HEK293 (cell line): ENCODE results near the gene KCNH8.

Experiments used
- CTCF ChIA-PET: fragments of 350-600 bp; formaldehyde crosslinking; extraction: SDS; loops from one replicate; lab custom pipeline; 2021; ENCODE audit warnings: antibody characterized with exemption; lab: Yijun Ruan, JAX
- POLR2A ChIA-PET: fragments of 300-600 bp; formaldehyde crosslinking; extraction: SDS; loops from one replicate; lab custom pipeline; 2020; ENCODE audit warnings: antibody characterized with exemption, inconsistent platforms; lab: Yijun Ruan, JAX
- H3K27ac ChIP-seq: fragments of 200-500 bp; sonication (Bioruptor generic); 2 replicates; pipeline ENCODE4 v1.5.1; 2014; ENCODE audit warnings: low read depth, low read length, control low read depth, inconsistent platforms; ENCODE audit errors: extremely low read depth
- H3K36me3 ChIP-seq, 2 experiments: fragments of 200-500 bp in 1 of 2; sonication (Bioruptor generic) in 1 of 2; 1 replicate in 1 of 2; 2 replicates in 1 of 2; pipeline ENCODE4 v1.5.1; 2014 to 2017; ENCODE audit warnings: inconsistent platforms in 2 of 2, low read length in 2 of 2; ENCODE audit not compliant: control insufficient read depth in 2 of 2, insufficient read depth in 1 of 2
- H3K4me1 ChIP-seq: fragments of 200-500 bp; sonication (Bioruptor generic); 2 replicates; pipeline ENCODE4 v1.5.1; 2014; ENCODE audit warnings: mild to moderate bottlenecking, low read length, inconsistent platforms; ENCODE audit not compliant: control insufficient read depth, insufficient read depth
- H3K4me3 ChIP-seq: 2 replicates; pipeline ENCODE4 v1.5.1; 2011; ENCODE audit warnings: low read depth, mild to moderate bottlenecking, control low read depth, low read length, moderate library complexity
- H3K9me3 ChIP-seq: fragments of 200-500 bp; sonication (Bioruptor generic); 2 replicates; pipeline ENCODE4 v1.5.1; 2014; ENCODE audit warnings: low read depth, low read length, inconsistent platforms; ENCODE audit not compliant: control insufficient read depth, insufficient read depth
- ELK4 ChIP-seq: IDR thresholded peaks from 2 replicates; pipeline ENCODE4 v1.6.1; 2011; ENCODE audit warnings: mild to moderate bottlenecking, low read depth, low read length, borderline replicate concordance
- GLI2 ChIP-seq: fragments of 450-650 bp; formaldehyde crosslinking; IDR thresholded peaks from 2 replicates; pipeline ENCODE4; 2017; ENCODE audit warnings: missing biosample characterization, missing genetic modification characterization, low read depth, borderline replicate concordance
- KLF10 ChIP-seq: fragments of 450-650 bp; IDR thresholded peaks from 2 replicates; pipeline ENCODE4 v1.5.1; 2018; ENCODE audit warnings: missing biosample characterization, mild to moderate bottlenecking, missing genetic modification characterization
- KLF9 ChIP-seq: fragments of 450-650 bp; formaldehyde crosslinking; IDR thresholded peaks from 2 replicates; pipeline ENCODE4 v1.5.1; 2016; ENCODE audit warnings: missing biosample characterization, missing genetic modification characterization, low read depth
- MYNN ChIP-seq: fragments of 450-650 bp; formaldehyde crosslinking; IDR thresholded peaks from 2 replicates; pipeline ENCODE4 v1.5.1; 2016; ENCODE audit warnings: missing biosample characterization, missing genetic modification characterization, borderline replicate concordance
- OSR2 ChIP-seq: fragments of 450-650 bp; formaldehyde crosslinking; IDR thresholded peaks from 2 replicates; pipeline ENCODE4 v1.5.1; 2016; ENCODE audit warnings: missing biosample characterization, missing genetic modification characterization
- PRDM1 ChIP-seq: fragments of 450-650 bp; formaldehyde crosslinking; IDR thresholded peaks from 2 replicates; pipeline ENCODE4; 2016; ENCODE audit warnings: missing biosample characterization, missing genetic modification characterization
- REPIN1 ChIP-seq: fragments of 450-650 bp; formaldehyde crosslinking; IDR thresholded peaks from 2 replicates; pipeline ENCODE4 v1.5.1; 2017; ENCODE audit warnings: missing biosample characterization, missing genetic modification characterization, low read depth
- TCF7L2 ChIP-seq: IDR thresholded peaks from 2 replicates; pipeline ENCODE4 v1.6.1; 2011; ENCODE audit warnings: low read depth, mild to moderate bottlenecking, inconsistent platforms, low read length, moderate library complexity, borderline replicate concordance
- WT1 ChIP-seq: fragments of 450-650 bp; formaldehyde crosslinking; IDR thresholded peaks from 2 replicates; pipeline ENCODE4 v1.5.1; 2016; ENCODE audit warnings: missing biosample characterization, missing genetic modification characterization
- ZFHX2 ChIP-seq: fragments of 450-650 bp; formaldehyde crosslinking; conservative IDR thresholded peaks from 2 replicates; pipeline ENCODE4 v1.5.1; 2016; ENCODE audit warnings: missing biosample characterization, missing genetic modification characterization
- ZNF133 ChIP-seq: fragments of 450-650 bp; formaldehyde crosslinking; IDR thresholded peaks from 2 replicates; pipeline ENCODE4 v1.5.1; 2016; ENCODE audit warnings: missing biosample characterization, missing genetic modification characterization
- ZNF169 ChIP-seq: fragments of 450-650 bp; formaldehyde crosslinking; IDR thresholded peaks from 2 replicates; pipeline ENCODE4 v1.5.1; 2016; ENCODE audit warnings: missing biosample characterization, missing genetic modification characterization
- ZNF280D ChIP-seq: fragments of 450-650 bp; formaldehyde crosslinking; IDR thresholded peaks from 2 replicates; pipeline ENCODE4 v1.5.1; 2016; ENCODE audit warnings: missing biosample characterization, missing genetic modification characterization
- ZNF292 ChIP-seq: fragments of 450-650 bp; formaldehyde crosslinking; IDR thresholded peaks from 2 replicates; pipeline ENCODE4 v1.5.1; 2016; ENCODE audit warnings: low read depth, missing biosample characterization, missing genetic modification characterization, borderline replicate concordance
- ZNF335 ChIP-seq: fragments of 450-650 bp; formaldehyde crosslinking; conservative IDR thresholded peaks from 2 replicates; pipeline ENCODE4 v1.5.1; 2016; ENCODE audit warnings: missing biosample characterization, missing genetic modification characterization
- ZNF449 ChIP-seq: fragments of 450-650 bp; formaldehyde crosslinking; IDR thresholded peaks from 2 replicates; pipeline ENCODE4 v1.5.1; 2017; ENCODE audit warnings: missing biosample characterization, mild to moderate bottlenecking, missing genetic modification characterization, moderate library complexity
- ZNF521 ChIP-seq: fragments of 450-650 bp; formaldehyde crosslinking; IDR thresholded peaks from 2 replicates; pipeline ENCODE4 v1.5.1; 2017; ENCODE audit warnings: missing biosample characterization, mild to moderate bottlenecking, missing genetic modification characterization
- ZNF529 ChIP-seq: fragments of 450-650 bp; formaldehyde crosslinking; IDR thresholded peaks from 2 replicates; pipeline ENCODE4 v1.5.1; 2017; ENCODE audit warnings: missing genetic modification characterization, missing biosample characterization; ENCODE audit not compliant: insufficient replicate concordance
- ZNF530 ChIP-seq: fragments of 450-650 bp; formaldehyde crosslinking; IDR thresholded peaks from 2 replicates; pipeline ENCODE4 v1.5.1; 2016; ENCODE audit warnings: low read depth, missing biosample characterization, missing genetic modification characterization
- ZNF670 ChIP-seq: fragments of 450-650 bp; formaldehyde crosslinking; IDR thresholded peaks from 2 replicates; pipeline ENCODE4 v1.5.1; 2016; ENCODE audit warnings: missing biosample characterization, missing genetic modification characterization, low read depth
- ZNF704 ChIP-seq: fragments of 450-650 bp; formaldehyde crosslinking; IDR thresholded peaks from 2 replicates; pipeline ENCODE4 v1.5.1; 2016; ENCODE audit warnings: missing biosample characterization, missing genetic modification characterization
- ZNF792 ChIP-seq: fragments of 450-650 bp; formaldehyde crosslinking; IDR thresholded peaks from 2 replicates; pipeline ENCODE4 v1.5.1; 2016; ENCODE audit warnings: missing biosample characterization, missing genetic modification characterization
- ZSCAN30 ChIP-seq: fragments of 450-650 bp; IDR thresholded peaks from 2 replicates; pipeline ENCODE4 v1.5.1; 2018; ENCODE audit warnings: missing biosample characterization, mild to moderate bottlenecking, missing genetic modification characterization, moderate library complexity

KCNH8 gene

GRCh38 chr3:19357947-19358346 lies 209.6 kb downstream of the KCNH8 start:
- Histone ChIP-seq H3K36me3 (no peaks in the 10 kb centered on the region), H3K9me3 (no peaks in the 10 kb centered on the region), H3K4me3 (no peak overlapping the region), H3K4me1 (no peaks in the 10 kb centered on the region), H3K27ac (no peak overlapping the region)
- no peak for TF ChIP-seq REPIN1 (tag by site-specific recombination)
- no peak for TF ChIP-seq KLF9 (tag by site-specific recombination)
- no peak for TF ChIP-seq ZNF521
- TF ChIP-seq OSR2 (tag by site-specific recombination) = no peak
- TF ChIP-seq GLI2 (tag by site-specific recombination) = no peak
- no peak for TF ChIP-seq ZSCAN30 (tag by site-specific recombination)
- no peak for TF ChIP-seq ZNF169 (tag by site-specific recombination)
- TF ChIP-seq ZFHX2 (tag by site-specific recombination) = no peak
- no peak for TF ChIP-seq ZNF133
- no peak for TF ChIP-seq ZNF704 (tag by site-specific recombination)
- TF ChIP-seq ZNF292 (tag by site-specific recombination) = no peak
- TF ChIP-seq ZNF792 (tag by site-specific recombination) = no peak
- no peak for TF ChIP-seq ZNF280D
- TF ChIP-seq ZNF529 (tag by site-specific recombination) = no peak
- ChIA-PET POLR2A (no interaction called here), CTCF (no interaction called here)

GRCh38 chr3:19363071-19363470 lies 214.8 kb downstream of the KCNH8 start:
- H3K27ac ChIP-seq = no peak overlapping the region
- H3K9me3 ChIP-seq = no peaks in the 10 kb centered on the region
- CTCF ChIA-PET = interaction anchor here (2.7 kb wide), 1 partner anchor 14 kb away, joined by 8 read pairs; no protein-coding TSS in a partner anchor
- no peak overlapping the region for H3K4me3 ChIP-seq
- POLR2A ChIA-PET = no interaction called here
- no peaks in the 10 kb centered on the region for H3K4me1 ChIP-seq
- TF ChIP-seq ZNF335 (tag by site-specific recombination) (no peak), ELK4 (no peak), KLF10 (tag by site-specific recombination) (no peak), MYNN (tag by site-specific recombination) (no peak), ZNF449 (tag by site-specific recombination) (no peak), PRDM1 (tag by site-specific recombination) (no peak), ZNF530 (tag by site-specific recombination) (no peak), TCF7L2 (no peak), WT1 (tag by site-specific recombination) (no peak), ZNF670 (tag by site-specific recombination) (no peak)
- no peaks in the 10 kb centered on the region for H3K36me3 ChIP-seq
